Natural killer cell (primary cell): Measurements from ENCODE around the gene OSBPL10. TPM values are rescaled to one million over a fixed set of nuclear protein-coding genes. Genes with fewer than 3 reads are reported as not detected.

Source experiments
- ATAC-seq, 3 donors: fragments of 150-1000 bp in 2 of 3; fragments of 200-7000 bp in 1 of 3; cut with Tn5 transposase; 1 replicate in 1 of 3; 2 replicates in 2 of 3; pipeline ENCODE4 v1.10.0; 2021; ENCODE audit warnings: mild to moderate bottlenecking in 2 of 3, moderate library complexity in 2 of 3
- DNase-seq, 2 donors: peaks; one replicate each; pipeline versions ENCODE4 v3.0.0 to v3.0.0-alpha.2; 2013 to 2021; ENCODE audit warnings: mixed read lengths in 1 of 2
- H3K27ac ChIP-seq: one replicate; pipeline ENCODE4 v1.5.1; 2013; ENCODE audit warnings: mild to moderate bottlenecking, low read length
- H3K27me3 ChIP-seq: one replicate; pipeline ENCODE4 v1.6.1; 2013; ENCODE audit warnings: low read length; ENCODE audit not compliant: control insufficient read depth, insufficient read depth
- H3K36me3 ChIP-seq: one replicate; pipeline ENCODE4 v1.6.1; 2013; ENCODE audit warnings: low read length; ENCODE audit not compliant: control insufficient read depth, insufficient read depth
- H3K4me1 ChIP-seq: one replicate; pipeline ENCODE4 v1.6.1; 2013; ENCODE audit warnings: low read length; ENCODE audit not compliant: control insufficient read depth, insufficient read depth
- H3K4me3 ChIP-seq: one replicate; pipeline ENCODE4 v1.5.1; 2013; ENCODE audit warnings: low read length
- H3K9me3 ChIP-seq: one replicate; pipeline ENCODE4 v1.6.1; 2013; ENCODE audit warnings: low read length; ENCODE audit not compliant: control insufficient read depth, insufficient read depth
- H3K27ac Mint-ChIP-seq, 2 donors: one replicate each; pipeline ENCODE4 v1.8.0; 2022; ENCODE audit warnings: mild to moderate bottlenecking in 2 of 2, mixed read lengths in 2 of 2, moderate library complexity in 1 of 2
- H3K27me3 Mint-ChIP-seq, 2 donors: one replicate each; pipeline ENCODE4 v1.8.0; 2022; ENCODE audit warnings: low read depth in 2 of 2, mixed read lengths in 2 of 2
- H3K36me3 Mint-ChIP-seq: one replicate; pipeline ENCODE4 v1.8.0; 2022; ENCODE audit warnings: mixed read lengths
- H3K4me1 Mint-ChIP-seq, 2 donors: one replicate each; pipeline ENCODE4 v1.8.0; 2022; ENCODE audit warnings: mixed read lengths in 2 of 2
- H3K4me3 Mint-ChIP-seq: one replicate; pipeline ENCODE4 v1.8.0; 2022; ENCODE audit warnings: mild to moderate bottlenecking, moderate library complexity, mixed read lengths
- H3K9me3 Mint-ChIP-seq, 2 donors: one replicate each; pipeline ENCODE4 v1.8.0; 2022; ENCODE audit warnings: mixed read lengths in 2 of 2
- WGBS: methylation state at CpG from one replicate; pipeline ENCODE4 v1.1.7; 2013; ENCODE audit warnings: missing lambda C conversion rate; ENCODE audit not compliant: insufficient coverage; 5-methylcytosine and 5-hydroxymethylcytosine counted together
- intact Hi-C: fragments of 100-400 bp; cut with micrococcal nuclease; formaldehyde crosslinking; loops from one replicate; pipeline ENCODE4 v1.14.2; 2022
- total RNA-seq, 4 donors: library from RNA; stranded (reverse); fragments of 120-200 nt in 1 of 4; gene quantifications; one replicate each; pipeline versions ENCODE4 v1.2.3 to v1.2.4, GENCODE V29; 2013 to 2022
- TF ChIP-seq, protein P1 (sequence below): fragments of 200-600 bp; IDR thresholded peaks from one replicate; pipeline ENCODE4 v1.8.0; 2022; ENCODE audit warnings: antibody characterized with exemption

OSBPL10 gene
- total RNA-seq, 3 donors from 2014 or later (not counting 1 experiment from before 2014, with no cell fraction given) = 1.00 to 3.6 (median 1.6) TPM

DNA sequence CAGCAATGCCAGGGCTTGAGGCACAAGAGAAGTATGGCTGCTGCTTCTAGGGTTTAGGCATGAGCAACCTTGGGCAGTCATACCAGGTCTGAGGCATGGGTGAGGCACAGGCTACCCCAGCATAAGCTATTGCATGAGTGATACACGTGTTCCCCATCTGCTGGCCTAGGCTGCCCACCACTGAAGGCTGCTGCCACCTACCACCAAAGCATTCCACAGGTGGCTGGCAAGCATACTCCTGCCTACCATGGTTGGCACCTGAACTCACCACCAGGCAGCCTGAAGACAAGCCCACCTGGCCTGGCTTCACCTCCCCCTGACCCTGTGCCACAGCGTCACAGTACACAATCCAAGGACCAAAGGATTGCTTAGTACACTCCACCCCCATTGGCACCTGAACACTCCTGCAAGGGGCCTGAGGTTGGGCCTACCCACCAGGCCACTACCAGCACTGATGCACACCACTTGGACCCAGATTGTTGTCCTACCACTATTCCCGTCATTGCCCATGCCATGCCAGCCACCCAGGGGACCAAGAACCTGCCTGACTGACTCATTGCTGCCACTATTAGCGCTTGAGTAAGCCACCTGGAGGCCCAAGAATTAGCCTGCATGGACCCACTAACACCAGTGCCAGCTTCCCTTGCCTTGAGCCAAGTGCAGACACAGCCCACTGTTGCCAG lies 332.6 kb downstream of the OSBPL10 start:
- WGBS = 98% methylated on average over 4 of the region's 4 CpGs
- Mint-ChIP-seq H3K4me3 (no peak overlapping the region), H3K36me3 (peaks cover 60% of the 10 kb centered on the region), H3K4me1 (no peaks in the 10 kb centered on the region), H3K27me3 (no peaks in the 10 kb centered on the region), H3K9me3 (peaks cover 20 to 30% of the 10 kb centered on the region in 2 donors), H3K27ac (no peak overlapping the region)
- intact Hi-C loops = no loop called here
- Histone ChIP-seq H3K4me3 (no peak overlapping the region), H3K27me3 (no peaks in the 10 kb centered on the region), H3K36me3 (no peaks in the 10 kb centered on the region), H3K4me1 (no peaks in the 10 kb centered on the region), H3K27ac (no peak overlapping the region), H3K9me3 (peaks cover 30% of the 10 kb centered on the region)
- no peak for DNase-seq
- TF ChIP-seq, protein P1, sequence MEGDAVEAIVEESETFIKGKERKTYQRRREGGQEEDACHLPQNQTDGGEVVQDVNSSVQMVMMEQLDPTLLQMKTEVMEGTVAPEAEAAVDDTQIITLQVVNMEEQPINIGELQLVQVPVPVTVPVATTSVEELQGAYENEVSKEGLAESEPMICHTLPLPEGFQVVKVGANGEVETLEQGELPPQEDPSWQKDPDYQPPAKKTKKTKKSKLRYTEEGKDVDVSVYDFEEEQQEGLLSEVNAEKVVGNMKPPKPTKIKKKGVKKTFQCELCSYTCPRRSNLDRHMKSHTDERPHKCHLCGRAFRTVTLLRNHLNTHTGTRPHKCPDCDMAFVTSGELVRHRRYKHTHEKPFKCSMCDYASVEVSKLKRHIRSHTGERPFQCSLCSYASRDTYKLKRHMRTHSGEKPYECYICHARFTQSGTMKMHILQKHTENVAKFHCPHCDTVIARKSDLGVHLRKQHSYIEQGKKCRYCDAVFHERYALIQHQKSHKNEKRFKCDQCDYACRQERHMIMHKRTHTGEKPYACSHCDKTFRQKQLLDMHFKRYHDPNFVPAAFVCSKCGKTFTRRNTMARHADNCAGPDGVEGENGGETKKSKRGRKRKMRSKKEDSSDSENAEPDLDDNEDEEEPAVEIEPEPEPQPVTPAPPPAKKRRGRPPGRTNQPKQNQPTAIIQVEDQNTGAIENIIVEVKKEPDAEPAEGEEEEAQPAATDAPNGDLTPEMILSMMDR = no peak
- ATAC-seq = no peak

DNA sequence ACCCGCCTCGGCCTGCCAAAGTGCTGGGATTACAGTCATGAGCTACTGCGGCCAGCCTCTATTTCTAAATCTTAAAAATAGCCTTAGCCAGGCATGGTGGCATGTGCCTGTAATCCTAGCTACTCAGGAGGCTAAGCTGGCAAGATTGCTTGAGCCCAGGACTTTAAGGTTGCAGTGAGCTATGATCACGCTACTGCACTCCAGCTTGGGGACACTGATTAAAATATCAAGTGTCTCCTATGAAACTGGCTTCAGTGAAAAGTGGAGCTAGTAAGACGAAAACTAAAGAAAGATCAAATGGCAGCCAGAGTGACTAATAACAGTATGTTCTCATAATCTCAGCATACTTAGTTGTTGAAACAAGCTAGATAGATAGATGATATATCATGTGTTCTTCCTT lies 335.8 kb downstream of the OSBPL10 start:
- no peak overlapping the region for H3K4me3 Mint-ChIP-seq
- no peak overlapping the region for H3K4me3 ChIP-seq
- DNase-seq (no peak), ATAC-seq (no peak)
- no peaks in the 10 kb centered on the region for H3K27me3 ChIP-seq
- no peaks in the 10 kb centered on the region for H3K36me3 ChIP-seq
- peaks cover 9 to 12% of the 10 kb centered on the region in 2 donors for H3K9me3 Mint-ChIP-seq
- no peak overlapping the region for H3K27ac Mint-ChIP-seq
- H3K27me3 Mint-ChIP-seq = no peaks in the 10 kb centered on the region
- H3K36me3 Mint-ChIP-seq = peaks cover 29% of the 10 kb centered on the region
- H3K9me3 ChIP-seq = peaks cover 16% of the 10 kb centered on the region
- no peaks in the 10 kb centered on the region for H3K4me1 Mint-ChIP-seq
- WGBS = 85% methylated on average over 5 of the region's 5 CpGs
- H3K4me1 ChIP-seq = no peaks in the 10 kb centered on the region
- no peak overlapping the region for H3K27ac ChIP-seq
- TF ChIP-seq, protein P1 = no peak
- intact Hi-C loops = no loop called here

DNA sequence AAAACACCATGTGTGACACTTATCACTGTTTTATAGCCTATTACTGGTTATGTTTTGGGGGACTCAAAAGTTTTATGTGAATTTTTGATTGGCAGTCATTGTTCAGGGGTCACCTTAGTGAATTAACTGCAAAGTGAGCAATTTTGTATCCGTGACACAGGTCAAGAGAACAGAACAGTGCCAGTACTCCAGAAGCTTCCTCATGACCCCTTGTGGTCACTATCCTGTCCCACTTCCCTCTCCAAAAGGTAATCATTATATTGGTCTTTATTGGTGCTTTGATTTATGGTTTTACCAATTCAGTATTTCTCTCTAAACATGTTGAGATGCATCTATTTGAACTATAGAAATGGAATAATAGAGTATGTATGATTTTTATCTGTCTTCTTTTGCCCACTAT lies 341.2 kb downstream of the OSBPL10 start:
- Mint-ChIP-seq H3K9me3 (no peaks in the 10 kb centered on the region), H3K4me1 (peaks cover 26 to 30% of the 10 kb centered on the region in 2 donors), H3K27ac (no peak overlapping the region), H3K4me3 (peak overlapping the region; percentile 6), H3K36me3 (no peaks in the 10 kb centered on the region), H3K27me3 (no peaks in the 10 kb centered on the region)
- ATAC-seq (no peak), DNase-seq (no peak)
- WGBS = 100% methylated on average over 1 of the region's 1 CpG
- intact Hi-C loops = no loop called here
- H3K4me1 ChIP-seq = no peaks in the 10 kb centered on the region
- no peaks in the 10 kb centered on the region for H3K9me3 ChIP-seq
- TF ChIP-seq, protein P1 = no peak
- no peaks in the 10 kb centered on the region for H3K27me3 ChIP-seq
- no peak overlapping the region for H3K27ac ChIP-seq
- peaks cover 8% of the 10 kb centered on the region for H3K36me3 ChIP-seq
- no peak overlapping the region for H3K4me3 ChIP-seq
